Mucosa of gallbladder (tissue), 1 donor: ENCODE data around the gene SUGCT. TPM values are rescaled to one million over a fixed set of nuclear protein-coding genes. Genes with fewer than 3 reads are reported as not detected.

ENCODE experiments used
- DNase-seq: peaks from one replicate; pipeline ENCODE4 v3.0.0-alpha.2; 2020; ENCODE audit warnings: low spot score
- total RNA-seq: library from RNA; stranded (reverse); gene quantifications from one replicate; pipeline ENCODE4 v1.2.1, GENCODE V29; 2021
- donor health status: DM: no; HTN: no; CAD: no.

Gene SUGCT
- total RNA-seq, 1 donor from 2014 or later = 7.6 TPM

- DNase-seq = no peak
Observed at GRCh38 chr7:40658729-40659128, 523.9 kb downstream of the SUGCT start.

- DNase-seq = no peak
Observed at GRCh38 chr7:40659231-40659630, 524.4 kb downstream of the SUGCT start.

- DNase-seq = no peak
Observed at GRCh38 chr7:40673285-40673684, 538.5 kb downstream of the SUGCT start.

GRCh38 chr7:40674316-40674715 lies 539.5 kb downstream of the SUGCT start:
- no peak for DNase-seq

- no peak for DNase-seq
Observed at GRCh38 chr7:40675741-40676140, 540.9 kb downstream of the SUGCT start.

GRCh38 chr7:40676221-40676620 lies 541.4 kb downstream of the SUGCT start:
- no peak for DNase-seq

- DNase-seq = no peak
Observed at GRCh38 chr7:40680657-40681056, 545.9 kb downstream of the SUGCT start.

GRCh38 chr7:40682696-40683095 lies 547.9 kb downstream of the SUGCT start:
- no peak for DNase-seq

- no peak for DNase-seq
Observed at GRCh38 chr7:40694026-40694809, 559.4 kb downstream of the SUGCT start.

- DNase-seq = no peak
Observed at GRCh38 chr7:40694991-40695390, 560.2 kb downstream of the SUGCT start.

- DNase-seq = no peak
Observed at GRCh38 chr7:40697653-40698052, 562.8 kb downstream of the SUGCT start.

GRCh38 chr7:40698214-40698920 lies 563.6 kb downstream of the SUGCT start:
- DNase-seq = no peak

GRCh38 chr7:40698921-40699260 lies 564.1 kb downstream of the SUGCT start:
- DNase-seq = no peak

GRCh38 chr7:40700653-40701421 lies 566.0 kb downstream of the SUGCT start:
- no peak for DNase-seq

- DNase-seq = no peak
Observed at GRCh38 chr7:40701836-40702551, 567.2 kb downstream of the SUGCT start.

- no peak for DNase-seq
Observed at GRCh38 chr7:40704172-40704571, 569.4 kb downstream of the SUGCT start.

- no peak for DNase-seq
Observed at GRCh38 chr7:40706829-40707228, 572.0 kb downstream of the SUGCT start.

- no peak for DNase-seq
Observed at GRCh38 chr7:40709062-40709964, 574.5 kb downstream of the SUGCT start.

- DNase-seq = no peak
Observed at GRCh38 chr7:40711706-40712105, 576.9 kb downstream of the SUGCT start.

GRCh38 chr7:40714363-40715052 lies 579.7 kb downstream of the SUGCT start:
- no peak for DNase-seq
